ENCODE measurements around the gene CDH4.

- TF ChIP-seq CTCF (IDR thresholded peaks at IDR 0.05; ENCODE audit: insufficient read depth, low read length) (no peak), POLR2AphosphoS5 (IDR thresholded peaks at IDR 0.05; ENCODE audit: low read depth) (no peak)
Measured at GRCh38 chr20:61433176-61433575, 181.1 kb downstream of the CDH4 start.
